ENCODE measurements around the gene SLX4IP. TPM values are rescaled to one million over a fixed set of nuclear protein-coding genes. Genes with fewer than 3 reads are reported as not detected.

SLX4IP gene
- total RNA-seq, 1 donor from 2014 or later = 5.3 TPM

- FAIRE-seq (no peak), DNase-seq (ENCODE audit: low read depth) (no peak)
- Histone ChIP-seq H3K9ac (ENCODE audit: low read length) (peak overlapping the region; percentile 12), H3K79me2 (ENCODE audit: insufficient read depth, low read length) (no peaks in the 10 kb centered on the region), H3K4me1 (ENCODE audit: insufficient read depth, low read length) (peaks cover 27% of the 10 kb centered on the region), H3K27ac (ENCODE audit: low read depth, low read length) (peak overlapping the region; percentile 73), H4K20me1 (ENCODE audit: insufficient read depth, low read length) (no peaks in the 10 kb centered on the region), H3K4me2 (ENCODE audit: low read length) (no peak overlapping the region), H3K9me3 (ENCODE audit: insufficient read depth, low read depth, low read length) (no peaks in the 10 kb centered on the region), H2AFZ (ENCODE audit: low read depth, low read length) (no peak overlapping the region), H3K4me3 (ENCODE audit: insufficient read depth, low read depth, low read length) (no peak overlapping the region), H3K27me3 (ENCODE audit: insufficient read depth, low read length) (no peaks in the 10 kb centered on the region), H3K36me3 (ENCODE audit: insufficient read depth, low read length) (no peaks in the 10 kb centered on the region)
- peaks cover 35% of the 10 kb centered on the region for H3K4me1 Mint-ChIP-seq (ENCODE audit: low read depth, unreplicated experiment)
- H3K9me3 Mint-ChIP-seq (ENCODE audit: unreplicated experiment) = no peaks in the 10 kb centered on the region
- peak overlapping the region; percentile 83 for H3K27ac Mint-ChIP-seq (ENCODE audit: unreplicated experiment)
- TF ChIP-seq CTCF (IDR thresholded peaks at IDR 0.05; ENCODE audit: insufficient read depth, low read depth, low read length) = no peak
- H3K27me3 Mint-ChIP-seq (ENCODE audit: low read depth, unreplicated experiment) = no peaks in the 10 kb centered on the region
- no peak overlapping the region for H3K4me3 Mint-ChIP-seq (ENCODE audit: unreplicated experiment)
- peaks cover 1% of the 10 kb centered on the region for H3K36me3 Mint-ChIP-seq (ENCODE audit: low read depth, unreplicated experiment)
Measured at GRCh38 chr20:10618611-10619245, 183.6 kb downstream of the SLX4IP start.

GRCh38 chr20:10619427-10619826 is 184.3 kb downstream of the SLX4IP start:
- H3K4me2 ChIP-seq (ENCODE audit: low read length) = peak overlapping the region; percentile 30
- no peaks in the 10 kb centered on the region for H3K9me3 ChIP-seq (ENCODE audit: insufficient read depth, low read depth, low read length)
- peaks cover 1% of the 10 kb centered on the region for H3K36me3 Mint-ChIP-seq (ENCODE audit: low read depth, unreplicated experiment)
- peak overlapping the region; percentile 83 for H3K27ac Mint-ChIP-seq (ENCODE audit: unreplicated experiment)
- no peaks in the 10 kb centered on the region for H3K79me2 ChIP-seq (ENCODE audit: insufficient read depth, low read length)
- peak overlapping the region; percentile 73 for H3K27ac ChIP-seq (ENCODE audit: low read depth, low read length)
- no peaks in the 10 kb centered on the region for H4K20me1 ChIP-seq (ENCODE audit: insufficient read depth, low read length)
- peaks cover 27% of the 10 kb centered on the region for H3K4me1 ChIP-seq (ENCODE audit: insufficient read depth, low read length)
- H3K27me3 ChIP-seq (ENCODE audit: insufficient read depth, low read length) = no peaks in the 10 kb centered on the region
- H3K9me3 Mint-ChIP-seq (ENCODE audit: unreplicated experiment) = no peaks in the 10 kb centered on the region
- peaks cover 35% of the 10 kb centered on the region for H3K4me1 Mint-ChIP-seq (ENCODE audit: low read depth, unreplicated experiment)
- H2AFZ ChIP-seq (ENCODE audit: low read depth, low read length) = peak overlapping the region; percentile 0
- peak overlapping the region; percentile 61 for H3K9ac ChIP-seq (ENCODE audit: low read length)
- no peaks in the 10 kb centered on the region for H3K36me3 ChIP-seq (ENCODE audit: insufficient read depth, low read length)
- H3K4me3 ChIP-seq (ENCODE audit: insufficient read depth, low read depth, low read length) = no peak overlapping the region
- FAIRE-seq (peak; percentile 80), DNase-seq (ENCODE audit: low read depth) (peak; percentile 95)
- no peak overlapping the region for H3K4me3 Mint-ChIP-seq (ENCODE audit: unreplicated experiment)
- no peak for TF ChIP-seq EZH2 (IDR thresholded peaks at IDR 0.05; ENCODE audit: insufficient read depth, low read length)
- no peak for TF ChIP-seq CTCF (IDR thresholded peaks at IDR 0.05; ENCODE audit: insufficient read depth, low read depth, low read length)
- H3K27me3 Mint-ChIP-seq (ENCODE audit: low read depth, unreplicated experiment) = no peaks in the 10 kb centered on the region

- no peak overlapping the region for H3K4me3 ChIP-seq (ENCODE audit: insufficient read depth, low read depth, low read length)
- H3K36me3 ChIP-seq (ENCODE audit: insufficient read depth, low read length) = no peaks in the 10 kb centered on the region
- H3K79me2 ChIP-seq (ENCODE audit: insufficient read depth, low read length) = no peaks in the 10 kb centered on the region
- peak overlapping the region; percentile 78 for H3K27ac Mint-ChIP-seq (ENCODE audit: unreplicated experiment)
- no peaks in the 10 kb centered on the region for H3K27me3 ChIP-seq (ENCODE audit: insufficient read depth, low read length)
- H3K9ac ChIP-seq (ENCODE audit: low read length) = no peak overlapping the region
- peaks cover 40% of the 10 kb centered on the region for H3K4me1 Mint-ChIP-seq (ENCODE audit: low read depth, unreplicated experiment)
- H3K9me3 ChIP-seq (ENCODE audit: insufficient read depth, low read depth, low read length) = no peaks in the 10 kb centered on the region
- no peaks in the 10 kb centered on the region for H3K9me3 Mint-ChIP-seq (ENCODE audit: unreplicated experiment)
- TF ChIP-seq CTCF (IDR thresholded peaks at IDR 0.05; ENCODE audit: insufficient read depth, low read depth, low read length) = no peak
- TF ChIP-seq EZH2 (IDR thresholded peaks at IDR 0.05; ENCODE audit: insufficient read depth, low read length) = no peak
- FAIRE-seq (no peak), DNase-seq (ENCODE audit: low read depth) (no peak)
- H3K27me3 Mint-ChIP-seq (ENCODE audit: low read depth, unreplicated experiment) = no peaks in the 10 kb centered on the region
- no peak overlapping the region for H2AFZ ChIP-seq (ENCODE audit: low read depth, low read length)
- H4K20me1 ChIP-seq (ENCODE audit: insufficient read depth, low read length) = no peaks in the 10 kb centered on the region
- H3K4me3 Mint-ChIP-seq (ENCODE audit: unreplicated experiment) = no peak overlapping the region
- no peak overlapping the region for H3K27ac ChIP-seq (ENCODE audit: low read depth, low read length)
- H3K4me2 ChIP-seq (ENCODE audit: low read length) = no peak overlapping the region
- peaks cover 27% of the 10 kb centered on the region for H3K4me1 ChIP-seq (ENCODE audit: insufficient read depth, low read length)
- H3K36me3 Mint-ChIP-seq (ENCODE audit: low read depth, unreplicated experiment) = no peaks in the 10 kb centered on the region
Measured at GRCh38 chr20:10621149-10621548, 186.0 kb downstream of the SLX4IP start.

All from astrocyte (in vitro differentiated cells and primary cell).